HG03095 (cell line): ENCODE data around the gene NADK.

Experiments
- ATAC-seq: cut with Tn5 transposase; IDR thresholded peaks from one replicate; pipeline ENCODE4 v1.9.1; 2021; ENCODE audit warnings: moderate library complexity; ENCODE audit not compliant: unreplicated experiment

Gene NADK, protein sequence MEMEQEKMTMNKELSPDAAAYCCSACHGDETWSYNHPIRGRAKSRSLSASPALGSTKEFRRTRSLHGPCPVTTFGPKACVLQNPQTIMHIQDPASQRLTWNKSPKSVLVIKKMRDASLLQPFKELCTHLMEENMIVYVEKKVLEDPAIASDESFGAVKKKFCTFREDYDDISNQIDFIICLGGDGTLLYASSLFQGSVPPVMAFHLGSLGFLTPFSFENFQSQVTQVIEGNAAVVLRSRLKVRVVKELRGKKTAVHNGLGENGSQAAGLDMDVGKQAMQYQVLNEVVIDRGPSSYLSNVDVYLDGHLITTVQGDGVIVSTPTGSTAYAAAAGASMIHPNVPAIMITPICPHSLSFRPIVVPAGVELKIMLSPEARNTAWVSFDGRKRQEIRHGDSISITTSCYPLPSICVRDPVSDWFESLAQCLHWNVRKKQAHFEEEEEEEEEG

DNA sequence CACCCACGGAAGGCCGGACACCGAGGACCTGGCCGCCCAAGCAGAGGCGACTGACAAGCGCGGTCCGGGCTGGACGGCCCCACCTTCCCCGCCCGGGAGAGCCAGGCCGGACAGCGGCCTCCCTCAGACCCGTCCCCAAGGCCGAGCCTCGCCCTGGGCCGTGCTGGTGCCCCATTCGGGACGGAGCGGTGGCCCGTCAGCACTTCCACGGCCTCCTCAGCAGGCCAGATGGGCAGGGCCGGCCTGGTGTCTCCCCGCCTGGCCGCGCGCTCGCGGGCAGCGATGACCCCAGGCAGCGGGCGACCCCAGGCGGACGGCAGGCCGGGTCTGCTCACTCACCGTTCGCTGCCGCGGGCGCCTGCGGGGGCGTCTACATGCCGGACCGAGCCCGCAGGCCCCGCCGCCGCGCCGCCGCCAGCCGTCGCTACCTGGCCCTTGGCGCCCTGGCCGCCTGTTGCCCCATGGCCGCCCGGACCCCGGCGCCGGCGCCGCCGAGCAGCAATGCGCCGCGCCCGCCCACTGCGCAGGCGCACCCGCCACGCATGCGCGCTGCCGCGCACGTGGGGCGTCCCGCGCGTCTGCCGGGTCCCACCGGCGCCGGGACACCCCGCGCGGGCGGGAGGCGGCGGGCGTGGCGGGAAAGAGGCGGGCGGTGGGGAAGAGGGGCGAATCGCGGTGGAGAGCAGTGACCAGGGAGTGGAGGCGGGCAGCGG lies at the start of gene NADK:
Gene NADK, minus strand, starts transcription at position 521 of the 713 bp plus-strand sequence. CDS start 13,064 bp downstream, outside the sequence.
- peak; percentile 28 for ATAC-seq

DNA sequence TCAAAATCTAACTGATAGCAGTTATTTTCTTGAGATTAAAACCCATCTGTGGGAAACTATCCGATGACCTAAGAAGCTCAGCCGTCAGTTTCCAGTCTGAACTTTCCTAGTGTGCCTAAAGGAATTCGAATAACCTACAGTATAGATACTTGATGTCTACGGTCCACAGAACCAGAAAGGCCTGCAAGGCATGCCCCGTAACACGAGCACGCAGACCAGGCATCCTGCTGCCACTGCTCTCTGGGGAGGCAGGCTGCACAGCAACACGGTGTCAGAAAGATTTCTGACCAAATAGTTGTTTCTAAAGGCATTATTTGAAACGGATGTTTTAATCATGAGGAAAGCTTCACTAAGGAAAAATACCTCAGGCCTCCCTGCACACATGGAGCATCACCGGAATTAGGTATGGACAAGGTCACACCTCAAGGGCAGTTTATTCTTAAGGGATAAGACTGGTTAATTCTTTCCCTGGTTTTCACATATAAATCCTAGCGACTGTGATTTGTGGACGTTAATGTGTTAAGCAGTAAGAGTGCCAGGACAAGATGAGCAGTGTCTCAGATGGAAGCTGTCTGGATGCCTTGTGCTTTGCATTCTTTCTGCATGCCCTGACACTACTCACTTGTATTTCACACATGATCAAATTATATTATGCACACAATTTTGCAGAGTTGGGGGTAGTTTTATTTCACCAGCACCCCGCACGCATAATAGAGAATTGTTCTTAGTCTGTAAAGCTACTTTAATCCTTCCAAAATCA lies 49.0 kb upstream of the NADK start:
- no peak for ATAC-seq

DNA sequence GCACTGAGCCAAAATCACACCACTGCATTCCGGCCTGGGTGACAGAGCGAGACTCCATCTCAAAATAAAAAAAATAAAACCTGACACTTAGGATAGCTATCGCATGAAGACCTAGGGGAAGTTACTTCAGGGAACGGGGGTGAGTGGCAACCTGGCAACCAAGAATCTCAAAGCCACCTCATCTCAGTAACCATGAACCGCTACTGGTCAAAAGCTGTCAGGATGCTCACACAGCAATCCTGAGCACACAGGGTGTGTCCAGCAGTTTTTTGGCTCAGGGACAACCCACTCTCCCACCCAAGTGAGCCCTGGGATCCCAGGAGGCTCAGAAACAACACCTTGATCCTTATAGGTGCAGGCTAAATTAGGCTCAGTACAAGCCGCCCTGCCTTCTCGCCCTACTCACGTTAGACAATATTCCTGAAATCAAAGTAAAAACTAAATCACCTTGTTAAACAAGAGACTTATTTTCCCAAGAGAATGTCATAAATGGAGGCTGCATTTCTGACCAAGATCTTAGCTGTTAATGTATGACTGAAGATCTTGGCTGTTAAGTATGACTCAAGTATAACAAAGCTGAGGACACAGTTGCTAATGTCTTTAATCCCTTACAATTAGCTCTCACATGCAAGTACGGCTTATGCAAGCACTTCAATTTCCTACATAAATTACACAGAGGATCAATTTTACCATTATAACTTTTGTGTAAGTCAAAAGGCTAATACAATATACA lies 48.3 kb upstream of the NADK start:
- ATAC-seq = no peak

DNA sequence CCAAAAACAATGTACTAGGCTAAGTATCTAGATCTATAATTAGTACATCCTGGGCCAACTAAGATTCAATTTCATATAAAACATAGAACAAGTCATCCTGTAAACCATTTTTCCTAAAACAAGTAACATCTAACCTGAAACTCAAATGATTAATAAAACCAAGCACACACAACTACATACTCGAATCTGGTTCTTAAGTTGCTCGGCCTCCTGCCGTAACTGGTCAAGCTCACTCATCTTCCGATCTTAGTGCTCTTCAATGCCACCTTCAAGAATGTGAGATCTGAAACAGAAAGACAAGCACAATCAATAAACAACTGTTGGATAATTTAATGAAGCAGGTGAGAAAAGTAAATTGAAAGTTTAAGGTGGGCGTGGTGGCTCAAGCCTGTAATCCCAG lies 46.9 kb upstream of the NADK start:
- no peak for ATAC-seq

DNA sequence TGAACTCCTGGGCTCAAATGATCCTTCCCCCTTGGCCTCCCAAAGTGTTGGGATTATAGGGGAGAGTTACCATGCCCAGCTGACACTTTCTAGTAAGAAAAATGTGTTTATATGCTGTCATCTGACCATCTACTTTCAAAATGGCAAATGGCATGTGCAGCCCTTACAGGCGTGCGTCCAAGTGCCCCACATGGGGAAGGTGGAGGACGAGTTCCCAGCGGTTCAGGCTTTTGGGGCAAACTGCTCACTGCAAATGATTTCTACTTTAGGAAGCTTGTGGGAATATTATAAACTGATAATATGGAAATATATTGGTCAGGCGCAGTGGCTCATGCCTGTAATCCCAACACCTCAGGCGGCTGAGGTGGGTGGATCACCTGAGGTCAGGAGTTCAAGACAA lies 41.5 kb upstream of the NADK start:
- no peak for ATAC-seq

DNA sequence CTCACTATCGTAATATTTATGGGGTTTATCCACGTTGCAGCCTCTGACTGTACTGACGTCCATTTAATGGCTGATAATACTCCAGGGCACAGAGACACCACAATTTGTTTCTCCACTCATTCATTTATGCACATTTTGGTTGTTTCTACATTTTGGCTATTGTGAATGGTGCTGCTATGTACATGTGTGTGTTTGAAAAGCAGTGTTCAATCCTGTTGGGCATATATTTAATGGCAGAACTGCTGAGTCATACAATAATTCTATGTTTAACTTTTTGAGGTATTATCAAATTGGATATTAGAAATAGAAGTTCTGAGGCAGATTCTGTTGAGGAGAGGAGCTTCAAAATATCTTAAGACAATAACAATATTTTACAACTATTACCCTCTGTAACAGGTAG lies 39.0 kb upstream of the NADK start:
- ATAC-seq = no peak

DNA sequence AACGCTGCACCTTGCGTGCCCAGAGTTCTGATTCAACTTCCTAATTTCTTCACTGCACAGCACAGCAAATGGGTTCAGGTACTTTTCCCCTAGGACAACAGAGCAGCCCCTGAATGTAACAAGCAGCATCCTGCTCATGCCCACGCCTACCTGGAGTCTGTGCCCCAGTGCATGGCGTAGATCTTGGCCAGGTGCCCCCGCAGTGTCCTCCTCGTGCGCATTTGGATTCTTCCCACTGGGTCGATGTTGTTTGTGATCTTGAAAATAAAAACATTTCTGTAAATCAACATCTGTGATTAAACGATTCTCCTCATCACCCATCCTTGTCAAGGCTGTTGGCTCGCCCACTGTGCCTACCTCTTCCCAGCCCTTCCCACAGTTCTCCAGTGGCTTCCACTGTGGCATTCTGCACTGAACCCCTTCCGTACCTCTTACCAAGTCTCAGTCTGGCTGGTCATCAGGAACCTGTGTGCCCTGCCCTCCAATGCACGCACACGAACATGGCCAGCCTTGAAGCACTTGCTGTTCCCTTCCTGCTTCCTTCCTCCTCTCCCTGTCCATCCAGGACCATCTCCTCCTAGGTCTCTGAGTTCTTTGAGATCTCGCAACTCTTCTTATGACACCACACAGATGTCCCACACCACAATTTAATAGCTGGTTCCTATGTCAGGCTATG lies 37.5 kb upstream of the NADK start:
- ATAC-seq = no peak

DNA sequence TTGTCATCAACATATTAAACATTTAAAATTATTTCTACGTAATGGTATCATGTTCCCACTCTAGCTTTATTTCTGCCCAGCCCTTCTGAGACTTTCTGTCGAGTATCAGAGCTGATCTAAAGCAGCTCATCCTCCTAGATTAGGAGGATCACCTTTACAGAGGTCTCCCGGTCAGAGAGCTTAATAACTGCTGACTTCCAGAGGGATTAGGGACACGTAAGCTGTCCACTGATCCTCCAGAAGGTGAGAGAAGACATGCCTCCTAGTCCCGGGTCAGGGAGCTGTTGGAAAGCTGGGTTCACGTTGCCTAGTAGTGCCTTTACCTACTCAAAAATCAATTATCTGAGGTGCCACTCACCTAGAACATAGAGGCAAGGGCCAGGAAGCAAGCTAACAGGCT lies 31.2 kb upstream of the NADK start:
- ATAC-seq = no peak

DNA sequence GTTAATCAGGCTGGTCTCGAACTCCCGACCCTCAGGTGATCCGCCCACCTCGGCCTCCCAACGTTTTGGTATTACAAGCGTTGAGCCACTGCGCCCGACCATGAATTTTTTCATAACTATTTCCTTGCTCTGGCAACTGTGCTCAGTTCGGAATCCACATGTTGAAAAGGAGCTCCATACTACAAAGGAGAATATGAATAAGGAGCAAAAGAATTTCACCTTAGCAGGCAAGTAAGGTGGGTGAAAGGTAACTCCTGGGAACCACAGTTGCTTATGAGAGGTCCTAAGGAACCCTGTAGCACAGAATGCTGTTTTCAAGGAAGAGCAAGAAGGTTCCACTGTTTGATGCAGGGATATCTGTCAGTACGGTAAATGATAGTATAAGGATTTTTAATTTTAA lies 29.9 kb upstream of the NADK start:
- ATAC-seq = no peak

DNA sequence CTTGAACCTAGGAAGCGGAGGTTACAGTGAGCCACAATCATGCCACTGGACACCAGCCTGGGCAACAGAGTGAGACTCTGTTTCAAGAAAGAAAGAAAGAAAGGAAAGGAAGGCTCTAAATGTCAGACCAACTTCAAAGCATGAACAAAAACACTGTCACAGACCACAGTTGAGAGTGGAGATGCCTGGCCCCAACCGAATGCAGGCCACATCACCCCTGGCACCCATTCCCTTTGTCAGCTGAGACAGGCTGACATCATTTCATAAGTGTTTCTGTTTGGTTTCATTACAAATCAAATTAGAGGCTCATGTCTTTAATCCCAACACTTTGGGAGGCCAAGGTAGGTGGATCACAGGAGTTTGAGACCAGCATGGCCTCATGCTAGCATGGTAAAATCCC lies 28.6 kb upstream of the NADK start:
- ATAC-seq = no peak

DNA sequence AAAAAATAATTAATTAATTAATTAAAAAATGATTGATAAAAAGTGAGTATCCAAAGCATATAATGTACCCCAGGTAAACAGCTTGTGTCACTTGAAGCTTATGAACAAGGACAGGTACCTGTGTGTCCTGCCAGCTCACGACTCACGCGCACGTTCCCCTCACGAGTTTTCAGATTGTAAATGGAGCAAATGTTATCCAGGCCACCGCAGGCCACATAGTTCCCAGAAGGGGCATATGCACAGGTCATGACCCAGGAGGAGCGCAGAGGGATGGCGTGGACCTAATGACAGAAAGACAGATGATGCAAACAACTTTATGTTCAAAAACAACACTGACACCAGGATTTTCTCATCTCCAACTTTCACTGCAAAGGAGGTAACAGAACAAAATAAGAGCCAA lies 26.0 kb upstream of the NADK start:
- no peak for ATAC-seq

DNA sequence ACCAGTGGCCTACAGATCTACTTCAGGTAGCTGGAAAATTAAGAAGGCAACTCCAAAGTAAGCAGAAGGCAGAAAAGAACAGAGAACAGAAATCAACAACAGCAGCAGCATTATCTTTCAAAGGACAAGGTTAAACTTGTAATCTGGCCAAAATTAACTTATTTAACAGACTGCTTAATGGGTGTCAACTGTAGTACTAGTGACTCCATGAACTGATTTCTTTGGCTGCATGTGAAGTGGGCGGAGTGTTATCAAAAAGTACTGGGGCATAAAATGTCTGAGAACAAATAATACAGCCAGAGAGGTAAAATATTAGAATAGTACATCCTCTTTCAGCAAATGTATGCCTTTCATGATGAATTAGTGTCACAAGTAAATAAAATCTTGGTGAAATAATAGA lies 24.6 kb upstream of the NADK start:
- ATAC-seq = no peak

DNA sequence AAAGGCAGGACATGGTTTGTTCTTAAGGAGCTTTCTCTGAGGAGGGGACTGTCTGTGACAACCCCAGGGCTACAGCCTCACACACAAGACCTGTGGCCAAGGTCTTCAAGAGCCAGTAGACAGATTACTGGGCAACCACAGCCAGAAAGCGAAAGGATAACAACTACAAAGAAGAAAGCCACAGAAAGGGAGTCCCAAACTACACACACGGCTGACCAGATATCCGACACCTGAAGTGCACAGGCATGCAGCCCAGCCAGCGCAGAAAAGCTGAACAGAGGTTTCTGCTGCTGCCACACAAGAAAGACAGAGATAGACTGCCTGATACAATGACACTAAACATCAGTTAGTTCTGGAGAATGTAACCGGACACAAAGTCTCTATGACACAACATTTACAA lies 21.4 kb upstream of the NADK start:
- ATAC-seq = peak; percentile 94

DNA sequence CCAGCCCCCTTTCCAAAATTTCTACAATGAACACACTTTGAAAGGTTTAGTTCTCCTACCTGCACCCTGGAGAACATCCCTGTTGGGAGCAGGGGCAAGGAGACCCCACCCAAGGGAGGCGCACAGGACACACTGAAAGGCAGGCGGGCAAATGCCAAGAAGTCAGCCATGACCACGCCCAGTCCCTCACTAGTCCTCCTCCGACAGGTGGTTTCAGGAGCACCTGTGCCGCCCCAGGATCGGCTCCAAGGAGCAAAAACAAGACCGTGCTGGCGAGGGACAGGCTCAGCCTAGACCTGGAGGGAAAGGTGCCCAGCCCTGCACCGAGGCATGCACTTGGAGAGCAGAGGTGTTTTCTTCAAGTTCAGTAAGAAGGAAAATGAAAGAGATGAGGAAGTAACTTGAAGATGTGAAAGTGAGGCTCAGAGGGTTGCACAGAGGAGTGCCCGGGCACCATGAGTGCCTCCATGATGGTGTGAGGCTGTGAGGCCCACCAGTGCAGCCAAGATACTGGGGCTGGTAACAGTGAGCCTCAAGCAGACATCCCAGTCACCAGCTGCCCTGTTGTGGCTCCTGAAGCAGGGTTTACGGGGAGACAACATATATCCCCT lies 19.6 kb upstream of the NADK start:
- no peak for ATAC-seq

DNA sequence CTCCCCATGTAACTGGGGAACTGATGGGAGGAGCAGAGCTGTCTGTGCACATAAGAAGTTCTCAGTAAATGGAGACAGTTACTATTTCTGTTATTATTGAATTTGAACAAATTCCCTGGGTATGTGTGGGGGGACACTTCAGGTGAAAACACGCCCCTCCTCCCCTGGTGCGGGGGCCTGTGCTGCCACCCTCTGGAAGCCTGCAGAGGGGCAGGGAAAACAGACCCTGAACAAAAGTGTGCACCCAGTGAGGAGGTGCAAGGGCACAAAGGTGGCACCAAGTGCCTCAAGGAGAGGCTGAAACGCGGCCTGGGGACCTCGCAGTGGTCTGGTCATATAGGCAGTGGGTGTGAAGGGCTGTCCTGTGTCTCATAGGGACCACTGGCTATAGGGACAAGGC lies 18.2 kb upstream of the NADK start:
- no peak for ATAC-seq

DNA sequence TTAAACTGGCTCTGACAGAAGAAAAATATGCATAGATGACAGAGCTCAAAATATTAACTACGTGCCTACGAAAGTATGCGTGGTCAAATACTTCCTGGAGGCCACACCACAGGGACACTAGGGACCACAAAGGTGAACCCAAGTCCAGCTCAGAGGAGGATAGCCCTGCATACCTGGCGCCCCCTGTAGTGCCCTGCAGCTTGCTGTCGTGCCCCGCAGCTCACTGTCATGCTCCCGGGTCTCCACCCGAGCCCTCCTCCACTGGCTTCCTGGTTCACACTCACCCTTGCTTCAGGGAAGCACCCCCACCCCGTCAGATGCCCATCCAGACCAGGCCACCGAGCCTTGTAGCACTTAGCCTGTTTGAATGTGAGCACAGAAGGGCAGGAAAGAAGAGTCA lies 16.7 kb upstream of the NADK start:
- no peak for ATAC-seq

DNA sequence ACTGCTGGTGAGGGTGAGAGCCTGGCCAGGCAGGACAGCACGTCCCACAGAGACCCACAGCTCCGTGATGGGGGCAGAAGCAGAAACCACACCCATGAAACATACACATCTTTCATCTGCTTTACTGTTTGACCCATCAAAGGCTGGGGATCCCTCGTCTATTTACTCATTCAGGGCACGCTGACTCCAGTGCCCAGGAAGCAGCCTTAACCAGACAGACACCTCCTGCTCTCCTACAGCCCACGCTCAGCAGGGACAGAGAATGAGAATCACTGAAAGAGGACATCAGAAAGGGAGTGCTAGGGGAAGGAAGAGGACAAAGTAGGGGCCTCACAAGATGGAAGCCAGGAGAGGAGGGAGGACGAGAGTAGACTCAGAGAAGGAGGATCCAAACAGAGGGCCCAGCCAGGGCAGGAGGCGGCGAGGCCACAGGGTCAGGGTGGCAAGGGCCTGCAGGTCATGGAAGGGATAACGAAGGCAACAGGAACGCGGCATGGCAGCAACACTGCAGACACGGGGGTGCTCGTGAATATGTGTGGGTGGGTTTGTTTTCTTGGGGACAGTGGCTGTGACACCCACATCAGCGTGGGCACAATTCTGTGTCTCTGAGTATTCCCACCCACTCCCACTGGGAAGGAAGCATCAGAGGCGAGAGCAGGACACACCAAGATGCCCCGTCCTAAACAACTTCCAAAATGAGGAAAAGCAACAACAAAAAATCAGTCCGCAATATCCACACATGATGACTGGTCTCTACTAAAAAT lies 15.4 kb upstream of the NADK start:
- ATAC-seq = no peak

DNA sequence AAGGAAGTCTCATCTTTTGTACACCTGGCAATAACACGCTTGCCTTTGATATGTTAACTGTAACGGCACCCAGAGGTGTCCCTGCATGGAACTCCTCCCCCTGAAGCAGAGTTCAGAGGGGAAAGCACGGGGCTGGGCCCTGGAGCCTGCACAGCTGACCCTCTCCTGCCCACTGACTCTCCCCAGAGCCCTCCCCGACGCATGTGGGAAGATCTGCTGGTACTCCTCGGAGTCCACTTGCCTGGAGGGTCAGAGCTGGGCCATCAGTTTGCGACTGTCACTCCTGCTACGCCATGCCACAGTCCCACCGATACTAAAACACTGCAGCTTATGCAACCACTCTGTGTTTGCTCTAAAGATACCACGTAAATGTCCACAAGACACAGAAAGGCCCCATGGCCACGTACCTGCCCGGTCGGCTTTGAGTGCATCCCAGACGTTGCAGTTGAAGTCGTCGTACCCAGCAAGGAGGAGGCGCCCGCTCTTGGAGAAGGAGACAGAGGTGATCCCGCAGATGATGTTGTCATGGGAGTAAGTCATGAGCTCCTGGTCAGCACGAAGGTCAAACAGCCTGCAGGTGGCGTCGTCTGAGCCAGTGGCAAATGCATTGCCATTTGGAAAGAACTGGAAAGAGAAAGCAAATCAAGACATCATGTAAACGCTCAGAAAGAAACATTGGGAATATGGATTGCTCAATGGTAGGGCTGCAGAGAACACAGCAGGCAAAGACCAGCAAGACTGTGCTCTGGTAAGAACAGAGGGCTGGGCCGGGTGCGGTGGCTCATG lies 10.6 kb upstream of the NADK start:
- no peak for ATAC-seq

DNA sequence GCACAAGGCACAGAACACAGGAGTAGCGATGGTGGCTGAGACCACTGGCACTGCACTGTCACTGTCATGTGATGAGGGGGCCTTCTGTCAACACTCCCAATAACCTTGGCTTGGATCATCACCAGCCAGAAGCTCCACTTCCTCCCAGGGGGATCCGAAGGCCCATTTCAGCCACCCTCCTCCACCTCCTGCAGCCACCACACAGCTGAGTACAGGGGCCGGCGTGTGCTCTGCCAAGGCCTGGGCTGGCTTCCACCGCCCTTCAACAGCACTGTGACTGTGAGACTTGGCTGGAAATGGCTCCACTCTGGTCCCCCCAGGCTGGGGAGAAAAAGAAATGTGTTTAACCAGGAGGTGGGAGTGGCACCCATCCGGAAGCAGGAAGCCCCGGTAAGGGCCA lies 9.9 kb upstream of the NADK start:
- ATAC-seq = no peak
